T-helper 2 cell treated with Interferon-gamma antibody and Interleukin-4, amounts not matched to agents 5 μg/mL and 100 μg/mL, for 36 hours (primary cell): ENCODE results near the gene FAM20A.
"Not testable (repeated sequence)": the region's sequence is repeated elsewhere in the genome, so short reads cannot be mapped to it uniquely, and the experiment has no call there.

Experiments
- DNase-seq: peaks from one replicate; pipeline ENCODE4 v3.0.0; 2021; ENCODE audit warnings: low spot score
- H3K27ac Mint-ChIP-seq: one replicate; pipeline ENCODE4 v1.8.0; 2021; ENCODE audit warnings: mild to moderate bottlenecking, mixed read lengths
- H3K27me3 Mint-ChIP-seq: one replicate; pipeline ENCODE4 v1.8.0; 2021; ENCODE audit warnings: low read depth, mixed read lengths
- H3K36me3 Mint-ChIP-seq: one replicate; pipeline ENCODE4 v1.8.0; 2021; ENCODE audit warnings: low read depth, mixed read lengths
- H3K4me1 Mint-ChIP-seq: one replicate; pipeline ENCODE4 v1.8.0; 2021; ENCODE audit warnings: low read depth, mixed read lengths
- H3K4me3 Mint-ChIP-seq: one replicate; pipeline ENCODE4 v1.8.0; 2022; ENCODE audit warnings: mild to moderate bottlenecking, moderate library complexity, mixed read lengths
- H3K9me3 Mint-ChIP-seq: one replicate; pipeline ENCODE4 v1.8.0; 2021; ENCODE audit warnings: mixed read lengths

FAM20A gene

DNA sequence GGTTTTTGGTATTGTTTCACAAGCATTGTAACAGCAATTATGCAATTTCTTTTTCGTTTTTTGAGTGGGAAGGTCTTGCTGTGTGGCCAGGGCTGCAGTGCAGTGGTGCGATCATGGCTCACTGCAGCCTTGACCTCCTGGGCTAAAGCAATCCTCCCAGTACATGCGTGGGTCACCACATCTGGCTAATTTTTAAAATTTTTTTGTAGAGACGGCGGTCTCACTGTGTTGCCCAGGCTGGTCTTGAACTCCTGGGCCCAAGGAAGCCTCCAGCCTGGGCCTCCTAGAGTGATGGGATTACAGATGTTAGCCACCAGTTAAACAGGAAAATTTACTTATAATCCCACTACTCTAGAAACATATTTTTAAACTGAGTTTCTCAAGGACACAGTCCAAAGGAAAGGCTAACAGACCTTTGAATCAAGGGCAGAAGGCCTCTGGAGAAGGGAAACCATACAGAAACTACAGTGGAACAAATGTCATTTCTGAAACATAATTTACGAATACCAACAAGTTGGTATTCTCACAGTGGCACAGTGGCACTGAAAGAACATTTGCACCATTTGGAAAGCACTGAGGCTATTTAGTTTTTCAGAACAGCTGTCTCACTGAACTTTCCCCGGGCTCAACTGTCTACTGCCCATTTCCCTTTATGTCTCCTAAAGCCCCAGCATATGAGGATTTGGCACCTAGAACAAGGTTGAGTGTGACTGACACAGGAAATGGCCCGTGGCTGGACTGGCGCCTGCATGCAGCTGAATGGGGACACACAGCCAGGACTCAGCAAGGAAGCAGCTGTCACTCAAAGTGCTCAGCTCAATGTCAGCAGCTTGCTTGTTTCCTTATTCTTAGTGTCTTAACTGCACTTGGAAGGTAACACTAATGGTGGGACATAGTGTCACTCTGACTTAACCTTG, 91.8 kb downstream of the FAM20A start:
- Mint-ChIP-seq H3K36me3 (peaks cover 10% of the 10 kb centered on the region), H3K4me1 (peaks cover 44% of the 10 kb centered on the region), H3K27ac (peak overlapping the region; percentile 42), H3K27me3 (no peaks in the 10 kb centered on the region), H3K4me3 (peak overlapping the region; percentile 4), H3K9me3 (no peaks in the 10 kb centered on the region)
- no peak for DNase-seq

- Mint-ChIP-seq H3K27ac (no peak overlapping the region), H3K27me3 (no peaks in the 10 kb centered on the region), H3K36me3 (no peaks in the 10 kb centered on the region), H3K9me3 (no peaks in the 10 kb centered on the region), H3K4me1 (peaks cover 32% of the 10 kb centered on the region), H3K4me3 (no peak overlapping the region)
- no peak for DNase-seq
Observed at GRCh38 chr17:68507576-68507975, 93.6 kb downstream of the FAM20A start.

DNA sequence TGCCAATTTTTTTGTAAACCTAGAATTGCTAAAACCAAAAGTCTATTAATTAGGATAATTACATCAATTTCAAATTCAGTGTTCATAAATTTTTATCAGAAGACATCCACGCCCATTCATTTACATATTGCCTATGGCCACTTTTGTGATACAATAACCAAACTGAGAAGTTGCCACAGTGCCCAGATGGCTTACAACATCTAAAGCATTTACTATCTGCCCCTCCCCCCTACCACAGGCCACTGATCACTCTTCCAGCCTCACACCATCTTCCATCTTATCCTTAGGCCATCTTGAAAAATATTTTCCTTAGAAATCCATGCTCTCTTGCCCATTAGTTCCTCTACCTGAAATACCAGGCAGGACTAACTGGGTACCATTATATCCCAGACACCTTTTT, 95.2 kb downstream of the FAM20A start:
- no peaks in the 10 kb centered on the region for H3K27me3 Mint-ChIP-seq

GRCh38 chr17:68501074-68501473, 100.1 kb downstream of the FAM20A start:
- no peak overlapping the region for H3K27ac Mint-ChIP-seq
- H3K9me3 Mint-ChIP-seq: no peaks in the 10 kb centered on the region
- H3K4me1 Mint-ChIP-seq: peaks cover 26% of the 10 kb centered on the region
- no peak overlapping the region for H3K4me3 Mint-ChIP-seq
- no peak for DNase-seq
- no peaks in the 10 kb centered on the region for H3K27me3 Mint-ChIP-seq
- no peaks in the 10 kb centered on the region for H3K36me3 Mint-ChIP-seq

More for the DNA sequence above, 95.2 kb downstream of the FAM20A start:
- H3K36me3 Mint-ChIP-seq: no peaks in the 10 kb centered on the region
- H3K27ac Mint-ChIP-seq: no peak overlapping the region
- H3K9me3 Mint-ChIP-seq: no peaks in the 10 kb centered on the region
- DNase-seq: no peak
- no peak overlapping the region for H3K4me3 Mint-ChIP-seq
- H3K4me1 Mint-ChIP-seq: peaks cover 35% of the 10 kb centered on the region

DNA sequence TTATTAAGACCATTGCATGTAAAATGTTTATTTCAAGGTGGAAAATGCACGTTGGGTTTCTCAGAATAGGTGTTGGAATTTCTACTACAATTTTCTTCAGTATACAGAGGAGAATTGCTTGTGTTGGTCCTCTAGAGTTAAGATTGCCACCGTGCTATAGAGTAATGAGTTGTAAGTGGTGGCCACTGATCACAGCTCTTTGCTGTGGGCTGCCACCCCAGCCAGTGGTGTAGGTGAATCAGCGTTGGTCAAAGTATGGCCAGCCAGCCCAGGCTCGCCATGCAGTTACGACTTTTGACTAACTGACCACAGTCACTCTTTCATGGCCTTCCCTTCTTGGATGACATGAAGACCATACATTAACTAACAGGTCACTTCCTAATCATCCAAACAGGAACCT, 101.6 kb downstream of the FAM20A start:
- H3K27ac Mint-ChIP-seq: no peak overlapping the region
- no peak for DNase-seq

DNA sequence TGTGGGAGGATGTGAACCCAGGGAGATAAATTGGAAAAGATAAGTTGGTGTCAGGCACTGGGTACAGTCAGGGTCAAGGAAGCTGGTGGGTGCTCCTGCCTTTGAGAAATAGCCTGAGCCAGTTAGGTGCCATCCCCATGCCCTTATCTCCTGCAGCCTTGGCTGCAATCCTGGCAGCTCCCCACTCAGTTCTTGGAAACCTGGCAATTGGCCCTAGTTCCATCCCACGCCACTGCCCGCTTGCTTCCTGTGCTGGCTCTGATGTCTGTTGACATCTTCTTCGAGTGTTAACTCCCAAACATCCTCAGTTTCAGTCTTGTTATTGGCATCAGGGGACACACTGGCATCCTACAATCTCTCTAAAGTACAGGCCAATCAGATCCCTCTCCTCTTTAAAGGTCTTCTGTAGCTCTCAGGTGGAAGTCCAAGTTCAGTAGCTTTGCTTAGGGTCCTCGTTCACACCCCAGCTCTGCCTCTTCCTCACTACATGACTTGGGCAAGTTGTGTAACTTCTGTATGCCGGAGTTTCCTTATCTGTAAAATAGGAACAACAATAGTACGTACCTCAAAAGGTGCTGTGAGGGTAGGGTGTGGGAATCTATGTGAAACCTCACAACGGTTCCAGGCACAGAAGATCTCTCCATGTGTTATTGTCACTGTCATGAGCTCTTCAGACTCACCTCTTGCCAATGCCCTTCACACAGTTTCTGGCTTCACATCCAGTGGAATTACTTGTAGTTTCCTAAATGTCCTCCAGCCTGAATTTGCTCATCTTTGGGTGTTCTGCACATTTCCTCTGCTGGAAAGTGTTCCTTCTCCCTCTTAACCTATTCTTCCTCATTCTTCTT, 102.5 kb downstream of the FAM20A start:
- Mint-ChIP-seq H3K27ac (peak overlapping the region; percentile 71), H3K27me3 (no peaks in the 10 kb centered on the region), H3K4me3 (peak overlapping the region; percentile 57), H3K36me3 (no peaks in the 10 kb centered on the region), H3K9me3 (no peaks in the 10 kb centered on the region), H3K4me1 (peaks cover 26% of the 10 kb centered on the region)
- DNase-seq: no peak

More for the DNA sequence above, 101.6 kb downstream of the FAM20A start:
- H3K36me3 Mint-ChIP-seq: no peaks in the 10 kb centered on the region
- H3K4me1 Mint-ChIP-seq: peaks cover 26% of the 10 kb centered on the region
- no peaks in the 10 kb centered on the region for H3K9me3 Mint-ChIP-seq
- no peak overlapping the region for H3K4me3 Mint-ChIP-seq
- H3K27me3 Mint-ChIP-seq: no peaks in the 10 kb centered on the region

DNA sequence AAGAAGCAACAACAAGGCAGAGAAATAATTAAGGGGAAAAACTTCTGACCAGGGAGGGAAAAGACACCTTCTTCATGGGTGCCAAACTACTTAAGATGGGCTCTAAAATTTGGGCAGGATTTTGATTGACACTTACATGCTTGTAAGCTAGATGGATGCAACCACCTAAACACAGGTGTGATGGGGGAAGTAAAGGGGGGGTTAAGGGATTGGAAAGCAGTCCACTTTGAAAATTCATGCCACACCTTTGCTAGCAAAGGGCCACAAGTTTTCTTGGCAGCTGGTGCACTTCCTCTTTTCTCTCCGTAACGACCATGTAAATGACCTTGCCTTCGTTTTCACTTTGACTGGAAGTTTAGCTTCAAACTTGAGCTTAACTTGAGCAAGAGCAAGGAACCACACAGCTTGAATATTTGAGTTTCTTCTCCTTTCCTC, 103.3 kb downstream of the FAM20A start:
- Mint-ChIP-seq H3K4me3 (peak overlapping the region; percentile 57), H3K27ac (peak overlapping the region; percentile 71), H3K36me3 (no peaks in the 10 kb centered on the region), H3K9me3 (no peaks in the 10 kb centered on the region), H3K4me1 (peaks cover 26% of the 10 kb centered on the region), H3K27me3 (no peaks in the 10 kb centered on the region)
- no peak for DNase-seq

DNA sequence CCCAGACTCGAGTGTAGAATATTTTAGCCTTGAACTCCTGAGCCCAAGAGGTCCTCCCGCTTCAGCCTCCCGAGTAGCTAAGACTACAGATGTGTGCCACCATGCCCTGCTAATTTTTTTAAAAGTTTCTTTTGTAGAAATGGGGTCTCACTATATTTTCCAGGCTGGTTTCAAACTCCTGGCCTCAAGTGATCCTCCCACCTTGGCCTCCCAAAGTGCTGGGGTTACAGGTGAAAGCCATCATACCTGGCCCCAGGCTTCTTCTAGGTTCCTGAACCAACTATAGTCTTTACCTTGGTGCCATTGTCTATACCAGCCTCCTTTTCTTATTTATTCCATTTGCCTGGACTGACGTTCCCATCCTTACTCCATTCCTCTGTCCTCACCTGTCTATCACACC, 106.1 kb downstream of the FAM20A start:
- Mint-ChIP-seq H3K27me3 (no peaks in the 10 kb centered on the region), H3K4me1 (peaks cover 20% of the 10 kb centered on the region), H3K27ac (no peak overlapping the region), H3K4me3 (no peak overlapping the region), H3K9me3 (no peaks in the 10 kb centered on the region), H3K36me3 (no peaks in the 10 kb centered on the region)
- DNase-seq: no peak

DNA sequence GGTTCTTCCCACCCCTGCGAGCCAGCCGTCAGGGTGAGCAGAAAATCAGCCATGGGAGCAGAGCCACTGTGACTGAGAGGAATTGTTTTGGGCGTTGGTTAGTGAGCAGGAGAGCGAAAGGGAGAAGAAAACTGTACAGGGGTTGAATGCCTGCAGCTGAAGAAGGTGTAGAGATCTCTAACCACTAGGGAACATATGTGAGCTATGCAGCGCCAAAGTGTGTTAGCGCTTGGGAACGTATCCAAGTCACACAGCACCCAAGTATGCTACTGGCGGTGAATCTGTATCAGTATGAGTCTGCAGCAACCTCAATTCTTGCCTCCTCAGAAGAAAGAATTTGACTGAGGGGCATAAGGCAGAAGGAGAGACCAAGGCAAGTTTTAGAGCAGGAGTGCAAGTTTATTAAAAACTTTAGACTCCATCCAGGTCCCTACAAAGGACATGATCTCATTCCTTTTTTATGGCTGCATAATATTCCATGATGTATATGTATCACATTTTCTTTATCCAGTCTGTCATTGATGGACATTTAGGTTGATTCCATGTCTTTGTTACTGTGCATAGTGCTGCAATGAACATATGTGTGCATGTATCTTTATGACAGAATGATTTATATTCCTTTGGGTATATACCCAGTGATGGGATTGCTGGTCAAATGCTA, 108.6 kb downstream of the FAM20A start:
- H3K27me3 Mint-ChIP-seq, H3K36me3 Mint-ChIP-seq, H3K27ac Mint-ChIP-seq, DNase-seq, H3K9me3 Mint-ChIP-seq, H3K4me3 Mint-ChIP-seq: not testable (repeated sequence)
- H3K4me1 Mint-ChIP-seq: peaks cover 12% of the 10 kb centered on the region

DNA sequence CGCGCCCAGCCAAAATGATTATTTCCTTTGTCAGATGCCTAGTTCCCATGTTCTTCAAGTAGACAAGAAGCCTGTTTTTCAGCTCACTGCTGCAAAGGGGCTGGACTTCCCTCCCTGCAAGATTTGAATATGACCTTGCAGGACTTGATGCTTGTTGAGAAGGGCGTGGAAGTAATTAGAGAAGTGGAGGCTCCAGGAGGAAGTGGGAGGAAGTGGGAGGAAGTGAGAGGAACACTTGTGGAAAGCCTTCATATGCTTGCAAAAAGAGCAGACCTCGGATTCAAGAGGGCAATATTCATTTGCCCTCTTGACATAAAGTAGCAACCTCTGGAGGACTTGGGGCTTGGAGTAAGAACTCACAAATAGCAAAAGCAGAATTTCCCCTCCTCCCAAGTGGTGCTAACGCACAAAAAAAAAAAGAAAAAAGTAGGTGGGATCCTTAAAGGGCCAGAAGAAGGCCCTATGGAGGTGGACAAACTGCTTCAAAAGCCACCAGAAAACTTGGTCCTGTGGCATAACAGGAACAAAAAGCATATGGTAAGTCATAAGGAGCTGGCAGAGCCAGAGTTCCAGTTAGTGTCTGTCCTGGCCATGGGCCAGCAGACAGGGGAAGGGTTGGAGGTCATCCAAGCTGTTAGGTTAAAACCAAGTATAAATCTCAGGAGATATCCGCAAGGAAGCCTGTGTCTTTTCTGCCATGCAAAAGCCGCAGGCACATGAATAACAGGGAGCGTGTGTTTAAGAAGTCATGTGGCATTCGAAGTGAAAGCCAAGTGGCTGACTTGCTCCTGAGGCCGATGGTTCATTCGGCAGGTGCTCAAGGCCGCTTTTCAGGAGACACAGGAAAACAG, 109.6 kb downstream of the FAM20A start:
- Mint-ChIP-seq H3K27me3 (peaks cover 3% of the 10 kb centered on the region), H3K4me1 (peaks cover 15% of the 10 kb centered on the region), H3K9me3 (no peaks in the 10 kb centered on the region), H3K36me3 (no peaks in the 10 kb centered on the region), H3K4me3 (no peak overlapping the region), H3K27ac (no peak overlapping the region)
- DNase-seq: no peak

- Mint-ChIP-seq H3K27ac (no peak overlapping the region), H3K4me1 (peaks cover 20% of the 10 kb centered on the region), H3K36me3 (no peaks in the 10 kb centered on the region), H3K27me3 (peaks cover 20% of the 10 kb centered on the region), H3K4me3 (no peak overlapping the region), H3K9me3 (no peaks in the 10 kb centered on the region)
- DNase-seq: no peak
Observed at GRCh38 chr17:68489919-68490318, 111.2 kb downstream of the FAM20A start.
